Measurements from ENCODE around the gene EXOC7.
A peak's percentile ranks its signal among the peaks of the same experiment; 100 is the strongest.

EXOC7 gene

DNA sequence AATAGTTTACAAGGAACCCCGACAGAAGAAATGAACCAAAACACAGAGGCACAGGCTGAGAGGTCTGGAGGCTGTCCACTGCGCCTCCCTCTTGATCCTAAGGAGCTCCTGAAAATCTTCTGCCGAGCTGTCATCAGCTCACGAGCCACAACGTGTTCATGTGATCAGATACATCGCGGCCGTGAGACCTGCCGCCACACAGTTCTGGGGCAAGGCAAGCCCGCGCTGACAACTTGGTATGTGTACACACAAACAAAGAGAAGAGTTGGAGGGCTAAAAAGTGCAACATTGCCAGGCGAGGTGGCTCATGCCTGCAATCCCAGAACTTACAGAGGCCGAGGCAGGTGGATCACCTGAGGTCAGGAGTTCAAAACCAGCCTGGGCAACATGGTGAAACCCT, 7.6 kb downstream of the EXOC7 start:
- peaks cover 83% of the 10 kb centered on the region for H3K36me3 ChIP-seq (ENCODE audit: insufficient read depth, low read length)

DNA sequence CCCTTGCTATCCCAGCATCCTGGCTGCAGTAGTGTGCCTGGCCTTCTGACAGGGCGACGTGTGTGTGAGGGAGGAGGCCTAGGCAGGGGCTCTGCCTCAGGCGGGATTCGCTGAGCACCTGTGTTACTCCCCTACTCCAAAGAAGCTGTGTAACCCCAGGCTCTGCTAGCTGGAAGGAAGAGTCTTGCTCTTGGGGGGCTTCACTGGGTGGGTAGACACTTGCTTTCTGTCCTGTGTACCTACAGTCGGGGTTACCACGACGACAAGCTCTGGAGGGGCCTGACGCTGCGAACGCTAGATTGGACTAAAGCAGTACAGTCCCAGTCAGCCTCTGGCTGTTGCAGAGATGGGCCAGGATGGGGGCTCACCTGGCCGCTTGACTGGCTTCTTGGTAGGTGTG, 9.5 kb downstream of the EXOC7 start:
- Histone ChIP-seq H3K4me1 (ENCODE audit: insufficient read depth, low read length) (no peaks in the 10 kb centered on the region), H3K9me3 (ENCODE audit: insufficient read depth, low read length, severe bottlenecking) (no peaks in the 10 kb centered on the region), H3K79me2 (ENCODE audit: insufficient read depth, low read length) (no peaks in the 10 kb centered on the region), H3K9ac (ENCODE audit: low read depth, low read length) (no peak overlapping the region), H4K20me1 (ENCODE audit: insufficient read depth, low read length) (no peaks in the 10 kb centered on the region), H3K27ac (ENCODE audit: low read length) (no peak overlapping the region), H3K4me2 (ENCODE audit: insufficient read depth, low read length) (no peak overlapping the region), H3K36me3 (ENCODE audit: insufficient read depth, low read length) (peaks cover 86% of the 10 kb centered on the region), H2AFZ (ENCODE audit: low read depth, low read length) (no peak overlapping the region), H3K27me3 (ENCODE audit: insufficient read depth, low read length, poor library complexity) (no peaks in the 10 kb centered on the region), H3K4me3 (ENCODE audit: low read depth in 1 of 2, low read length in 2 of 2) (no peak overlapping the region)
- TF ChIP-seq EZH2 (IDR thresholded peaks at IDR 0.05; ENCODE audit: borderline replicate concordance, low read depth, low read length, severe bottlenecking): no peak
- TF ChIP-seq CTCF (IDR thresholded peaks at IDR 0.05; ENCODE audit: borderline replicate concordance, extremely low read depth, low read length, poor library complexity, severe bottlenecking): no peak
- ATAC-seq (ENCODE audit: insufficient read depth, low read depth): no peak
- no peak for DNase-seq

More for the DNA sequence above, 7.6 kb downstream of the EXOC7 start:
- no peak for ATAC-seq (ENCODE audit: insufficient read depth, low read depth)
- no peaks in the 10 kb centered on the region for H3K9me3 ChIP-seq (ENCODE audit: insufficient read depth, low read length, severe bottlenecking)
- H3K9ac ChIP-seq (ENCODE audit: low read depth, low read length): no peak overlapping the region
- no peaks in the 10 kb centered on the region for H3K4me1 ChIP-seq (ENCODE audit: insufficient read depth, low read length)
- no peak overlapping the region for H3K4me3 ChIP-seq (ENCODE audit: low read depth in 1 of 2, low read length in 2 of 2)
- no peaks in the 10 kb centered on the region for H4K20me1 ChIP-seq (ENCODE audit: insufficient read depth, low read length)
- no peak for DNase-seq
- no peaks in the 10 kb centered on the region for H3K27me3 ChIP-seq (ENCODE audit: insufficient read depth, low read length, poor library complexity)
- no peak overlapping the region for H2AFZ ChIP-seq (ENCODE audit: low read depth, low read length)
- no peak for TF ChIP-seq CTCF (IDR thresholded peaks at IDR 0.05; ENCODE audit: borderline replicate concordance, extremely low read depth, low read length, poor library complexity, severe bottlenecking)
- no peak for TF ChIP-seq EZH2 (IDR thresholded peaks at IDR 0.05; ENCODE audit: borderline replicate concordance, low read depth, low read length, severe bottlenecking)
- no peaks in the 10 kb centered on the region for H3K79me2 ChIP-seq (ENCODE audit: insufficient read depth, low read length)
- no peak overlapping the region for H3K27ac ChIP-seq (ENCODE audit: low read length)
- no peak overlapping the region for H3K4me2 ChIP-seq (ENCODE audit: insufficient read depth, low read length)

GRCh38 chr17:76092526-76093413, 10.8 kb downstream of the EXOC7 start:
- no peaks in the 10 kb centered on the region for H3K9me3 ChIP-seq (ENCODE audit: insufficient read depth, low read length, severe bottlenecking)
- no peaks in the 10 kb centered on the region for H3K4me1 ChIP-seq (ENCODE audit: insufficient read depth, low read length)
- DNase-seq: no peak
- peaks cover 92% of the 10 kb centered on the region for H3K36me3 ChIP-seq (ENCODE audit: insufficient read depth, low read length)
- H3K4me2 ChIP-seq (ENCODE audit: insufficient read depth, low read length): no peak overlapping the region
- TF ChIP-seq CTCF (IDR thresholded peaks at IDR 0.05; ENCODE audit: borderline replicate concordance, extremely low read depth, low read length, poor library complexity, severe bottlenecking): no peak
- no peak for TF ChIP-seq EZH2 (IDR thresholded peaks at IDR 0.05; ENCODE audit: borderline replicate concordance, low read depth, low read length, severe bottlenecking)
- no peak overlapping the region for H3K4me3 ChIP-seq (ENCODE audit: low read depth in 1 of 2, low read length in 2 of 2)
- no peaks in the 10 kb centered on the region for H4K20me1 ChIP-seq (ENCODE audit: insufficient read depth, low read length)
- no peak overlapping the region; the same call in 1 of the 2 replicates for H3K27ac ChIP-seq (ENCODE audit: low read length)
- peak; percentile 20; the same call in 1 of the 3 replicates for ATAC-seq (ENCODE audit: insufficient read depth, low read depth)
- H3K9ac ChIP-seq (ENCODE audit: low read depth, low read length): no peak overlapping the region
- no peaks in the 10 kb centered on the region for H3K79me2 ChIP-seq (ENCODE audit: insufficient read depth, low read length)
- no peaks in the 10 kb centered on the region for H3K27me3 ChIP-seq (ENCODE audit: insufficient read depth, low read length, poor library complexity)
- no peak overlapping the region for H2AFZ ChIP-seq (ENCODE audit: low read depth, low read length)
